Measurements from ENCODE around the gene PRR12. TPM values are rescaled to one million over a fixed set of nuclear protein-coding genes. Genes with fewer than 3 reads are reported as not detected.

The PRR12 gene
- total and polyA plus RNA-seq, 12 donors = 5.2 to 19.2 (median 16.2) TPM

GRCh38 chr19:49597703-49597974 is 6.7 kb downstream of the PRR12 start:
- WGBS, 2 donors = 97% methylated on average over 29 of the region's 29 CpGs
- Histone ChIP-seq H3K27me3 (no peaks in the 10 kb centered on the region), H3K4me1 (peaks cover 5 to 19% (median 13%) of the 10 kb centered on the region in 9 donors), H3K27ac (no peak overlapping the region), H3K4me3 (no peak overlapping the region), H3K36me3 (peaks cover 7 to 92% (median 48%) of the 10 kb centered on the region in 9 donors), H3K9me3 (no peaks in the 10 kb centered on the region)
- DNase-seq = no peak
- no peak for ATAC-seq
- intact Hi-C loops (cut with DNase I) = loop anchor here in 1 of 10 donors (10.0 kb wide), 1 partner anchor 77 kb away; the partner anchor contains the start of gene PRMT1
- TF ChIP-seq CTCF (IDR thresholded peaks at IDR 0.05) = no peak

GRCh38 chr19:49599378-49600295 is 8.7 kb downstream of the PRR12 start:
- Histone ChIP-seq H3K9me3 (no peaks in the 10 kb centered on the region), H3K4me1 (no peaks in the 10 kb centered on the region), H3K36me3 (peaks cover 5 to 99% (median 56%) of the 10 kb centered on the region in 9 donors), H3K27me3 (no peaks in the 10 kb centered on the region), H3K27ac (no peak overlapping the region), H3K4me3 (no peak overlapping the region)
- no peak for ATAC-seq
- DNase-seq = no peak
- intact Hi-C loops (cut with DNase I) = loop anchor here in 1 of 10 donors (10.0 kb wide), 1 partner anchor 75 kb away; the partner anchor contains the start of gene PRMT1
- WGBS, 2 donors = 95 to 96% methylated on average over 26 of the region's 26 CpGs
- TF ChIP-seq CTCF (IDR thresholded peaks at IDR 0.05) = no peak

- Histone ChIP-seq H3K9me3 (no peaks in the 10 kb centered on the region), H3K27ac (no peak overlapping the region), H3K36me3 (peaks cover 0 to 98% (median 45%) of the 10 kb centered on the region in 9 donors), H3K4me3 (no peak overlapping the region), H3K27me3 (no peaks in the 10 kb centered on the region), H3K4me1 (no peaks in the 10 kb centered on the region)
- DNase-seq (no peak), ATAC-seq (no peak)
- no peak for TF ChIP-seq CTCF (IDR thresholded peaks at IDR 0.05)
- 94 to 96% methylated on average over 29 to 38 of the region's 38 CpGs for WGBS, 2 donors
- intact Hi-C loops (cut with DNase I) = no loop called here
These were observed 10.6 kb downstream of the PRR12 start for GRCh38 chr19:49601482-49602038.

GRCh38 chr19:49602806-49603205 is 11.8 kb downstream of the PRR12 start:
- no peak overlapping the region for H3K4me3 ChIP-seq
- ATAC-seq = no peak
- peaks cover 0 to 97% (median 38%) of the 10 kb centered on the region in 9 donors for H3K36me3 ChIP-seq
- no peak for DNase-seq
- no peak for TF ChIP-seq CTCF (IDR thresholded peaks at IDR 0.05)
- H3K4me1 ChIP-seq = no peaks in the 10 kb centered on the region
- WGBS, 2 donors = 92 to 96% methylated on average over 2 of the region's 2 CpGs
- no peaks in the 10 kb centered on the region for H3K27me3 ChIP-seq
- no peak overlapping the region for H3K27ac ChIP-seq
- H3K9me3 ChIP-seq = no peaks in the 10 kb centered on the region
- intact Hi-C loops (cut with DNase I) = no loop called here

Measured in heart right ventricle (tissue), 16 donors.